Smooth muscle cell of the brain vasculature (primary cell): ENCODE results near the gene PPARG.
"Not testable (repeated sequence)": the region's sequence is repeated elsewhere in the genome, so short reads cannot be mapped to it uniquely, and the experiment has no call there.

Experiments used
- DNase-seq: peaks from one replicate; pipeline ENCODE4 v3.0.0-alpha.2; 2012; ENCODE audit warnings: low read depth, low spot score

The PPARG gene

GRCh38 chr3:12288182-12289129 lies at the start of gene PPARG:
Gene PPARG (plus strand): TSS chr3:12289070. CDS start chr3:12379712, 90,642 bp downstream.
- no peak for DNase-seq

- DNase-seq, result no peak
Observed at GRCh38 chr3:12239301-12239700, 49.6 kb upstream of the PPARG start.

GRCh38 chr3:12242772-12243171 lies 46.1 kb upstream of the PPARG start:
- no peak for DNase-seq

- DNase-seq, result no peak
Observed at GRCh38 chr3:12246497-12247163, 42.2 kb upstream of the PPARG start.

- DNase-seq, result no peak
Observed at GRCh38 chr3:12247411-12247810, 41.5 kb upstream of the PPARG start.

- no peak for DNase-seq
Observed at GRCh38 chr3:12249519-12249918, 39.4 kb upstream of the PPARG start.

- no peak for DNase-seq
Observed at GRCh38 chr3:12252889-12253288, 36.0 kb upstream of the PPARG start.

- no peak for DNase-seq
Observed at GRCh38 chr3:12253516-12254343, 35.1 kb upstream of the PPARG start.

- DNase-seq, result no peak
Observed at GRCh38 chr3:12255393-12255792, 33.5 kb upstream of the PPARG start.

- no peak for DNase-seq
Observed at GRCh38 chr3:12258911-12259310, 30.0 kb upstream of the PPARG start.

- DNase-seq, result not testable (repeated sequence)
Observed at GRCh38 chr3:12262173-12262572, 26.7 kb upstream of the PPARG start.

- no peak for DNase-seq
Observed at GRCh38 chr3:12265508-12265907, 23.4 kb upstream of the PPARG start.

- DNase-seq, result no peak
Observed at GRCh38 chr3:12266038-12266437, 22.8 kb upstream of the PPARG start.

GRCh38 chr3:12267376-12268030 lies 21.4 kb upstream of the PPARG start:
- no peak for DNase-seq

GRCh38 chr3:12268049-12268735 lies 20.7 kb upstream of the PPARG start:
- no peak for DNase-seq

GRCh38 chr3:12270976-12271375 lies 17.9 kb upstream of the PPARG start:
- DNase-seq, result no peak

- DNase-seq, result no peak
Observed at GRCh38 chr3:12273045-12273695, 15.7 kb upstream of the PPARG start.

- no peak for DNase-seq
Observed at GRCh38 chr3:12275974-12276650, 12.8 kb upstream of the PPARG start.

- DNase-seq, result not testable (repeated sequence)
Observed at GRCh38 chr3:12276827-12277226, 12.0 kb upstream of the PPARG start.

GRCh38 chr3:12278566-12278965 lies 10.3 kb upstream of the PPARG start:
- DNase-seq, result no peak
